ENCODE data around the gene DGKG.

Gene DGKG

DNA sequence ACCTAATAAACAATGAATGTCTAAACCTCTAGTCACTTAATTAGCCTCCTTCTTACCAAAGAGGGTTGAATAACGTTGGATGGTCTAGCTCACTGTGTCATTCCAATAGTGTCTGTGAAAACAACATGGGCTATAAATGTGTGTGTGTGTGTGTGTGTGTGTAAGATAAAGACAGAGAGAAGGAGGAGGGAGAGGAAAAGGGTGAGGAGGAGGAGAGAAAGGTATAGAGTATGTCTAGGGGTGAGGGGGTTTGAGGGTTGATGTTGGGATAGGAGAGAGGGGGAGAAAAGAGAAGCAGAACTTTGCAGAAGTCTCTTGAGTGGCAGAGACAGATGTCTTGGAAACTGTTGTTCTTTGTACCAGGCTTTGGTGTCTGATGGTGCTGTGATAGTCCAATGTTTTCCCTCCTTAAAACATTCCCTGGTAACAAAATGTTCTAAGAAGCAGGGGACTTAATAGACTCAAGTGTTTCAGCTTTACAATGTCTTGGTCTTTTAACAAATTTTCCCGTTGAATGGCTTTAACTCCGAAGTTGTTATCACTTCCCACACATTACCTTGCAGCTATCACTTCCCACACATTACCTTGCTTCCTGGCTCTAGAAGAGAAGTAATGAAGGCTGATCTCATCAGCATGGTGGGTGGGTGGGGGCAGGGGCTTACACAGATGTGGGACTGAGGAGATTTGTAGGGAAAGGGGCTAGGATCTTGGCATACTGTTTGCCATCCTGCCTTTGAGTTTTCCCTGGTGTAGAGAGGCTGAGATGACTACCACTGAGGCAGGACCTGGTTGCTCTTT is 195.3 kb downstream of the DGKG start:
- TF ChIP-seq, protein P1, sequence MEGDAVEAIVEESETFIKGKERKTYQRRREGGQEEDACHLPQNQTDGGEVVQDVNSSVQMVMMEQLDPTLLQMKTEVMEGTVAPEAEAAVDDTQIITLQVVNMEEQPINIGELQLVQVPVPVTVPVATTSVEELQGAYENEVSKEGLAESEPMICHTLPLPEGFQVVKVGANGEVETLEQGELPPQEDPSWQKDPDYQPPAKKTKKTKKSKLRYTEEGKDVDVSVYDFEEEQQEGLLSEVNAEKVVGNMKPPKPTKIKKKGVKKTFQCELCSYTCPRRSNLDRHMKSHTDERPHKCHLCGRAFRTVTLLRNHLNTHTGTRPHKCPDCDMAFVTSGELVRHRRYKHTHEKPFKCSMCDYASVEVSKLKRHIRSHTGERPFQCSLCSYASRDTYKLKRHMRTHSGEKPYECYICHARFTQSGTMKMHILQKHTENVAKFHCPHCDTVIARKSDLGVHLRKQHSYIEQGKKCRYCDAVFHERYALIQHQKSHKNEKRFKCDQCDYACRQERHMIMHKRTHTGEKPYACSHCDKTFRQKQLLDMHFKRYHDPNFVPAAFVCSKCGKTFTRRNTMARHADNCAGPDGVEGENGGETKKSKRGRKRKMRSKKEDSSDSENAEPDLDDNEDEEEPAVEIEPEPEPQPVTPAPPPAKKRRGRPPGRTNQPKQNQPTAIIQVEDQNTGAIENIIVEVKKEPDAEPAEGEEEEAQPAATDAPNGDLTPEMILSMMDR (IDR thresholded peaks at IDR 0.05; ENCODE audit: insufficient read depth, low read depth, low read length, missing control alignments): no peak
- DNase-seq (ENCODE audit: low read depth): no peak

GRCh38 chr3:186166036-186166435 is 196.0 kb downstream of the DGKG start:
- no peak overlapping the region for H3K4me3 ChIP-seq (ENCODE audit: low read depth, low read length)
- TF ChIP-seq, protein P1 (IDR thresholded peaks at IDR 0.05; ENCODE audit: insufficient read depth, low read depth, low read length, missing control alignments): no peak
- no peak for DNase-seq (ENCODE audit: low read depth)

More for the DNA sequence above, 195.3 kb downstream of the DGKG start:
- no peak overlapping the region for H3K4me3 ChIP-seq (ENCODE audit: low read depth, low read length)

GRCh38 chr3:186165331-186165730 is 196.7 kb downstream of the DGKG start:
- H3K4me3 ChIP-seq (ENCODE audit: low read depth, low read length): no peak overlapping the region
- TF ChIP-seq, protein P1 (IDR thresholded peaks at IDR 0.05; ENCODE audit: insufficient read depth, low read depth, low read length, missing control alignments): no peak
- DNase-seq (ENCODE audit: low read depth): no peak

- TF ChIP-seq, protein P1 (IDR thresholded peaks at IDR 0.05; ENCODE audit: insufficient read depth, low read depth, low read length, missing control alignments): no peak
- H3K4me3 ChIP-seq (ENCODE audit: low read depth, low read length): no peak overlapping the region
- no peak for DNase-seq (ENCODE audit: low read depth)
These were observed 197.3 kb downstream of the DGKG start for GRCh38 chr3:186164696-186165095.

- H3K4me3 ChIP-seq (ENCODE audit: low read depth, low read length): no peak overlapping the region
- TF ChIP-seq, protein P1 (IDR thresholded peaks at IDR 0.05; ENCODE audit: insufficient read depth, low read depth, low read length, missing control alignments): no peak
- no peak for DNase-seq (ENCODE audit: low read depth)
These were observed 199.8 kb downstream of the DGKG start for GRCh38 chr3:186162221-186162620.

DNA sequence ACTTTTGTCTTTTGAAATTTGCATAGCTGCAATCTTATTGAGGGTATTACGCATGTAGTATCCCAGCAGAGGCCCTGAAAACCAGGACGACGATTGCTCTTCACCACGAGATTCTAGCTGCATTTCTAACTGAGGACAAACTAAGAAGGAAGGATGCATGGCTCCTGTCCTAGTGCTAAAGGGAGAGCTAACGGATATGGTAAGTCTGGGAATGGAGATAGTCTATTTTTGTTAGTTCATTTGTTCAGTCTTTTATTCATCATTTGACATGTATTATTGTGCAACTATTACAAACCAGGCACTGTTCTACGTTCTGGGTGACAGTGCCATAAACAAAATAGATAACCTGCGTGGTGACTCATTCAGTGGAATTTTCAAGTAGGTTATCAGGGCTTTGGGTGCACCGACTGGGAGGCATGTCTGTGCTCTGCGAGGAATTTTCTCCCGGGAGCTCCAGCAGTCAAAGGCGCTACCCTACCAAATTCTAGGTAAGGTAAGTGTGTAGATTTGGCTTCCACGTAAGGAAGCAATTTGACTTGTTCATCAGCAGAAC is 201.3 kb downstream of the DGKG start:
- TF ChIP-seq, protein P1 (IDR thresholded peaks at IDR 0.05; ENCODE audit: insufficient read depth, low read depth, low read length, missing control alignments): no peak
- H3K4me3 ChIP-seq (ENCODE audit: low read depth, low read length): no peak overlapping the region
- no peak for DNase-seq (ENCODE audit: low read depth)
